RPMI7951 (cell line): ENCODE measurements around the gene CRNN. TPM values are rescaled to one million over a fixed set of nuclear protein-coding genes. Genes with fewer than 3 reads are reported as not detected.

Experiments used
- DNase-seq: peaks from one replicate; pipeline ENCODE4 v3.0.0-alpha.2; 2012; ENCODE audit warnings: low read depth
- total RNA-seq: library from RNA; depleted of rRNA; stranded (reverse); fragments of >200 nt; shearing (Covaris generic); gene quantifications from 2 replicates; pipeline ENCODE4 v1.2.3, GENCODE V29; 2014

CRNN gene
- total RNA-seq, 1 experiment from 2014 or later: not detected

- DNase-seq: no peak
Observed at GRCh38 chr1:152419917-152420316, 5.9 kb upstream of the CRNN start.

- no peak for DNase-seq
Observed at GRCh38 chr1:152415454-152416227, 1.6 kb upstream of the CRNN start.

GRCh38 chr1:152412756-152413155, 1.3 kb downstream of the CRNN start:
- DNase-seq: no peak

- DNase-seq: no peak
Observed at GRCh38 chr1:152411134-152411533, 2.9 kb downstream of the CRNN start.

- peak; percentile 5 for DNase-seq
Observed at GRCh38 chr1:152410599-152410998, 3.5 kb downstream of the CRNN start.

GRCh38 chr1:152410028-152410427, 4.0 kb downstream of the CRNN start:
- DNase-seq: no peak

- no peak for DNase-seq
Observed at GRCh38 chr1:152408664-152409063, 5.4 kb downstream of the CRNN start.

- DNase-seq: peak; percentile 28
Observed at GRCh38 chr1:152398812-152399698, 15.0 kb downstream of the CRNN start.

- DNase-seq: peak; percentile 9
Observed at GRCh38 chr1:152397474-152397873, 16.6 kb downstream of the CRNN start.

GRCh38 chr1:152394151-152394550, 19.9 kb downstream of the CRNN start:
- DNase-seq: no peak

GRCh38 chr1:152392909-152393308, 21.2 kb downstream of the CRNN start:
- no peak for DNase-seq

- no peak for DNase-seq
Observed at GRCh38 chr1:152388889-152389288, 25.2 kb downstream of the CRNN start.

GRCh38 chr1:152386940-152387339, 27.1 kb downstream of the CRNN start:
- peak; percentile 2 for DNase-seq

GRCh38 chr1:152380932-152381331, 33.1 kb downstream of the CRNN start:
- DNase-seq: no peak

GRCh38 chr1:152374451-152374850, 39.6 kb downstream of the CRNN start:
- DNase-seq: no peak

- DNase-seq: no peak
Observed at GRCh38 chr1:152372672-152373071, 41.4 kb downstream of the CRNN start.

GRCh38 chr1:152367436-152367835, 46.6 kb downstream of the CRNN start:
- DNase-seq: no peak

GRCh38 chr1:152359906-152360305, 54.2 kb downstream of the CRNN start, which contains the start of gene FLG2:
TSS of gene FLG2 (minus strand) at chr1:152360006. CDS start at chr1:152358884, 1,122 bp downstream.
- no peak for DNase-seq
